Neural crest cell (in vitro differentiated cells): ENCODE measurements around the gene CLCN2. TPM values are rescaled to one million over a fixed set of nuclear protein-coding genes. Genes with fewer than 3 reads are reported as not detected.

ENCODE experiments used
- DNase-seq: peaks from one replicate; pipeline ENCODE4 v3.0.0; 2021; ENCODE audit warnings: low read depth, mixed read lengths, low spot score
- H3K27ac Mint-ChIP-seq: one replicate; pipeline ENCODE4 v1.8.0; 2021; ENCODE audit warnings: mild to moderate bottlenecking, mixed read lengths; ENCODE audit not compliant: unreplicated experiment
- H3K27me3 Mint-ChIP-seq: 2 replicates; pipeline ENCODE4 v1.8.0; 2021; ENCODE audit warnings: low read depth, mild to moderate bottlenecking, mixed read lengths
- H3K36me3 Mint-ChIP-seq: 2 replicates; pipeline ENCODE4 v1.8.0; 2021; ENCODE audit warnings: low read depth, mild to moderate bottlenecking, mixed read lengths
- H3K4me1 Mint-ChIP-seq: 2 replicates; pipeline ENCODE4 v1.8.0; 2021; ENCODE audit warnings: mixed read lengths
- H3K4me3 Mint-ChIP-seq: one replicate; pipeline ENCODE4 v1.8.0; 2021; ENCODE audit warnings: mild to moderate bottlenecking, mixed read lengths
- H3K9me3 Mint-ChIP-seq: 2 replicates; pipeline ENCODE4 v1.8.0; 2021; ENCODE audit warnings: mixed read lengths
- CTCF ChIP-seq: fragments of 200-600 bp; sonication (generic); conservative IDR thresholded peaks from 2 replicates; pipeline ENCODE4 v1.5.0; 2021; ENCODE audit warnings: antibody characterized with exemption, mild to moderate bottlenecking
- total RNA-seq: library from RNA; stranded (reverse); gene quantifications from 2 replicates; pipeline ENCODE4 v1.2.1, GENCODE V29; 2021

Gene CLCN2
- total RNA-seq, 1 donor from 2014 or later: 23.6 TPM

DNA sequence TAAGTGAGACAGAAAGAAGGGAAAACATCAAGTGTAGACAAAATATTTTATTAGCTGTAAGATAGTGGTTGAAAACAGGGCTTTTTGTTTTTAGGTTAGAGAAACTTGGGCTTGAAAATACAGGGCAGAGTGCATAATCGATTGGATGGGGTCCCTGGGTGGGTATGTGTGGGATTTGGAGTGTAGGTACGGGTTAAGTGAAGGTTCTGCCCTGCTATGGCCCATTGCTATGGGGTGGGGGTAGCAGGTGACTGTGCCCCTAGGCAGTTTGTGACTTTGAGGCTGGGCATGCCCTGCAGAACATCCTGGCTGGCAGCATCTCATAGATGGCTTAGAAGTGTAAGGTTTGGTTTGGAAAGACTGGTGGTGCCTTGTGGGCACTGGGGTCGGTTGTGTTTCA, 27.7 kb downstream of the CLCN2 start:
- Mint-ChIP-seq H3K4me1 (peaks cover 27% of the 10 kb centered on the region), H3K4me3 (peak overlapping the region; percentile 64), H3K36me3 (peaks cover 18% of the 10 kb centered on the region), H3K27me3 (peaks cover 5% of the 10 kb centered on the region), H3K9me3 (no peaks in the 10 kb centered on the region), H3K27ac (peak overlapping the region; percentile 12)
- DNase-seq: no peak
- TF ChIP-seq CTCF: no peak

DNA sequence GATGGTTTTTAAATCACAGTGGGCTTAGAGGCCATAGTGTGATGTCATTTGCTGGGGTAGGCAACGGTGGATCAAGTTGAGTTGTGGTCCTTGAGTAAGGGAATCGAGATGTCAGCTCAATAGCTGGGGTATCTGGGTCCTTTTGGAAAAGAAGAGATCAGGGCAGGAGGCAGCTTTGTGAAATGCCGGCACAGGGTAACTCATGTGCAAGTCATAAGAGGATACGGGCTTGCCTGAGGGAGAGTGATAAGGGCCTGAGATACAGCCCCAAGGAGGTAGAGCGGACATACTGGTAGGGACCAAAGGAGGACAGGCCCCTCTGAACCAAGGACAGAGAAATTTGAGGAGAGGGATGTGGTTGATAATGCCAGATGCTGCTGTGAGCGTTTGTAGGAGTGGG, 28.2 kb downstream of the CLCN2 start:
- H3K4me3 Mint-ChIP-seq: peak overlapping the region; percentile 64
- peaks cover 25% of the 10 kb centered on the region for H3K4me1 Mint-ChIP-seq
- H3K9me3 Mint-ChIP-seq: no peaks in the 10 kb centered on the region
- H3K36me3 Mint-ChIP-seq: peaks cover 21% of the 10 kb centered on the region
- TF ChIP-seq CTCF: no peak
- H3K27me3 Mint-ChIP-seq: peaks cover 5% of the 10 kb centered on the region
- H3K27ac Mint-ChIP-seq: no peak overlapping the region
- no peak for DNase-seq

- no peak for DNase-seq
- H3K27me3 Mint-ChIP-seq: peaks cover under 1% of the 10 kb centered on the region
- no peak for TF ChIP-seq CTCF
- peaks cover 21% of the 10 kb centered on the region for H3K36me3 Mint-ChIP-seq
- peaks cover 18% of the 10 kb centered on the region for H3K4me1 Mint-ChIP-seq
- no peak overlapping the region for H3K27ac Mint-ChIP-seq
- peak overlapping the region; percentile 64 for H3K4me3 Mint-ChIP-seq
- no peaks in the 10 kb centered on the region for H3K9me3 Mint-ChIP-seq
These were observed 28.9 kb downstream of the CLCN2 start for GRCh38 chr3:184332370-184333090.

GRCh38 chr3:184328516-184328915, 32.9 kb downstream of the CLCN2 start:
- H3K27ac Mint-ChIP-seq: no peak overlapping the region

DNA sequence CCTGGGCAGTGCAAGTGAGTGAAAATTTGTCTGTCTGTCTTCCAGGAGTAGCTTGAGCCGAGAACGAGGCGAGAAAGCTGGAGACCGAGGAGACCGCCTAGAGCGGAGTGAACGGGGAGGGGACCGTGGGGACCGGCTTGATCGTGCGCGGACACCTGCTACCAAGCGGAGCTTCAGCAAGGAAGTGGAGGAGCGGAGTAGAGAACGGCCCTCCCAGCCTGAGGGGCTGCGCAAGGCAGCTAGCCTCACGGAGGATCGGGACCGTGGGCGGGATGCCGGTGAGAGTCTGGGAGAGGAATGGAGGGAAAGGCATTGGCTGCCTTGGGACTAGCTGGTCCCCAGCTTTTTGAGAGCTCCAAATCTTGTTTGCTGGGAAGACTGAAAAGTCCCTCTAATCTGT, 34.2 kb downstream of the CLCN2 start:
- Mint-ChIP-seq H3K4me3 (no peak overlapping the region), H3K4me1 (no peaks in the 10 kb centered on the region)
- DNase-seq: no peak

More at GRCh38 chr3:184328516-184328915, 32.9 kb downstream of the CLCN2 start:
- Mint-ChIP-seq H3K4me3 (no peak overlapping the region), H3K36me3 (peaks cover 49% of the 10 kb centered on the region), H3K4me1 (no peaks in the 10 kb centered on the region), H3K27me3 (no peaks in the 10 kb centered on the region), H3K9me3 (no peaks in the 10 kb centered on the region)
- DNase-seq: no peak
- TF ChIP-seq CTCF: no peak

More for the DNA sequence above, 34.2 kb downstream of the CLCN2 start:
- peaks cover 53% of the 10 kb centered on the region for H3K36me3 Mint-ChIP-seq
- no peak for TF ChIP-seq CTCF
- peak overlapping the region; percentile 13 for H3K27ac Mint-ChIP-seq
- no peaks in the 10 kb centered on the region for H3K27me3 Mint-ChIP-seq
- no peaks in the 10 kb centered on the region for H3K9me3 Mint-ChIP-seq
